NCI-H82 (cell line): ENCODE measurements around the gene CEP78.
"Not testable (repeated sequence)": the region's sequence is repeated elsewhere in the genome, so short reads cannot be mapped to it uniquely, and the experiment has no call there.

Experiments used
- DNase-seq: peaks from one replicate; lab custom pipeline; 2025; lab: John Stamatoyannopoulos, UW

CEP78 gene

DNA sequence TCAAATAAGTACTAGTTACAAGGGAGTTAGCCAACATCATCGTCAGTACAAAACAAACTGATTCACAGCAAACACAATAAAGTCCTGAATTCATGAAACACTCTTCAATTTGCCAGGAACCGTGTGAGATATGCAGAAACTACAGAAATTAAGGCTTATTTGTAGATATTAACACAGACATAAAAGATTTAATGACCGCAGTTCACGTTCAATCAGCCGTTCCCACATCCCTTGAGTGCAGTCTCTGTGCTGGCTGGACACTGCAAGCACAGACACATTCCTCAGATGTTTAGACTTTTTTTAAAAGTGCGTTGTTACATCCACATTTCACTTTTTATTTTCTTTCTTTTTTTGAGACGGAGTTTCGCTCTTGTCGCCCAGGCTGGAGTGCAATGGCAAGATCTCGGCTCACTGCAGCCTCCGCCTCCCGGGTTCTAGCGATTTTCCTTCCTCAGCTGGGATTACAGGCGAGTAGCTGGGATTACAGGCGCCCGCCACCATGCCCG lies 566 bp upstream of the CEP78 start:
- DNase-seq: no peak

DNA sequence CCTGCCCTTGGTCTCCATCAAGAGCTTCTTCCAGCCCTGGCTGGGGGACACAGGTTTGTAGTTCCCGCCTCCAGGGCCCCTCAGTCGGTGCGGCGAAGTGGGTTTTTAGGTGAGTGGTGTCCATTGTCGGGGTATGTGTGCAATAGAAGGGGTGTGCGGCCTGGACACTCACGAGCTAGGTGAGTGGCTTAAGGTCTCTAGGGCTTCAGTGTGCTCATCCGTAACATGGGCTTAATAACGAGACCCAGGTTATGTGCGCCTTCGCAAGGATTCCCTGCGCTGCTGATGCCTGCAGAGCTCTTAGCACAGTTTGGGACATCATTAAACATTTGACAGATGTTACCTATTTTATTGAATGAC lies 656 bp downstream of the CEP78 start:
- DNase-seq: peak; percentile 72

GRCh38 chr9:78238046-78239038 lies 2.5 kb downstream of the CEP78 start:
- no peak for DNase-seq

DNA sequence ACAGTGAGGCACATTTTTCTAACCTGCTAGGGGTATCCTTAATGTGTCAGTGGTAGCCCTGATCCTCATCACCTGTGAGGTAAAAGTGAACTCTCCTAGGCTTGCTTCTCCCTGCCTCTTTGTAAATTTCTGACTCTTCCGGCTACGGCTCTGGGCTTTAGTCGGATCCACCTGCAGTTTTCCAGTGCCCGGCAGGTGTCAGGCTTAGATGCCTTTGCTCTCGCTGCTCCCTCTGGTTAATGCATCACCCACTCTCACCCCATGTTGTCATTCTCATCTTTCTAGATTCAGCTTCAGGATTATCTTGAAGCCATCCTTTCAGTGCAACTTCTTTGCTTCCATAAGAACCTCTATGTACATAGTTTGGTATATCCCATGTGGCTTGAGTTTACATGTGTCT lies 3.6 kb downstream of the CEP78 start:
- peak; percentile 2 for DNase-seq

GRCh38 chr9:78242041-78242440 lies 6.2 kb downstream of the CEP78 start:
- no peak for DNase-seq

- DNase-seq: no peak
These were observed 7.3 kb downstream of the CEP78 start for GRCh38 chr9:78243130-78243529.

DNA sequence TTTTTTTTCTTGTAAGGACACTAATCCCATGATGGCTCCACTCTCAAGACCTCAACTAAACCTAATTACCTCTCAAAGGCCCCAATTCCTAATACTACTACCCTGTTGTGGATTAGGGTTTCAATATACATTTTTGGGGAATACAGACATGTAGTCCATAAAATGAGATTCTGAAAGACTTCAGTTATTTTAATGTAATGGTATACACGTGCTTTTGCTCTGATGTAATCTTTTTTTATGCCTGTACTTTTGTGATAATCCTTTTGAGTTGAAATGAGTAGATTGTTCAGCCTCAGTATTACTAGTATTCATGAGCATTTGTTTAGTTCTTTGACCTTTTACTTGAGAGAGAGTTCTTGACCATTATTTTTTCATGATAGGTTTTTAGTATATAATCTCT lies 9.5 kb downstream of the CEP78 start:
- peak; percentile 42 for DNase-seq

DNA sequence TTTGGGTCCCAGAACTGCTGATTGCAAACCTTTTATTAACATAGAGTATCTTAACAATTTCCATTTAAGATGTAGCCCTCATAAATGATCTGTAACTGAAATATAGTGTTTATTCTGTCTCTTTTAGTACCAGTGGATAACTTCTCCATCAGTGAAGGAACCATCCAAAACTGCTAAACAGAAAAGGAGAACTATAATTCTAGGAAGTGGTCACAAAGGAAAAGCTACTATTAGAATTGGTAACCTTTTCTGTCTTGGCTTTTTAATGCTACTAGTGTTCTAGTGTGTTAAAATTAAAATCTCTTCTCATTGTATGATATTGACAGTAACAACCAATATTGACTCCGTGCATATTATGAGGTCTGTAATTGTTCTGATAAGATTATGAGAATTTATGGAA lies 12.8 kb downstream of the CEP78 start:
- DNase-seq: no peak

DNA sequence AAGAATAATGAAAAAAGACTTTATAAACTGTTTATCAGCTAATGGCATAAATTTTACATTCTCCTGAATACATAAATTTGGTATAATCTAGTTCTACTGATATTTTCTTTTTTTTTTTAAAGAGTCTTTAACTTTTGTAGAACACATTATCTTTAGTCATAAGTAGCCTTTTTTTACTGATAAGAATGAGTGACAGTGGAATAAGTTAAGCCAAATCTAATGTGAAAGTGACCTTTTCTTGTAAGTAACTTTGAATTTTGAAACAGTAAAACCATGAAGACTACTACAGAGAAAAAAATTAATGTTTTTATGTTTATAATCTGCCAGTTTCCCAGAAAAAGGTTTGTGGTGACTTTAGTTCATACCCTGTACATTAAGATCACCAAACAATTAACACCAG lies 13.7 kb downstream of the CEP78 start:
- no peak for DNase-seq

- DNase-seq: no peak
These were observed 16.7 kb downstream of the CEP78 start for GRCh38 chr9:78252616-78253015.

- no peak for DNase-seq
These were observed 17.4 kb downstream of the CEP78 start for GRCh38 chr9:78253285-78253684.

DNA sequence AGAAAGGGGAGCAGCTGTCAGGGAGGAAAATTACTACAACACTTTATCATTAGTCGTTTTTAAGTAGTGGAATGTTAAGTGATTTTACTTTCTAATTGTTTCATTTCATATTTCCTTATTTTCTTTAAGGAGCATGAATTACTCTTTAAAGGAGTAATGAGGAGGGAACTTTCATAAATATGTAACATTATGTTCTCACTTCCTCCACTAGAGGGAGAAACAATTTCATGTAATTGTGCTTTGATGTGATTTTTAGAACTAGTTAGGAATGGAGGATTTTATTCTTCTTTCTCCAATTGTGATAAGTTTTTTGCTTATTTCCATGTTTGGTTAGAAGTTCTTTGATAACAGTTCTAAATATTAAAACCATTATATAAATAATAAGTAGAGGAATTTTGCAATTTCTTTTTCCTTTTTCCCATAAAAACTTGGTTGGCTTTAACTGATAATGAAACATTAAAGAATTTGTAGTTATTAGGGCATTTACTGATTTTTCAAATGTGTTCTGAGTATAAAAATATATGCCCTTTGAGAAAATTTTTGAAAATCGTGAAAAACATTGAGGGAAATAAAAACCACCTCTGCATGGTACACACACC lies 25.6 kb downstream of the CEP78 start:
- peak; percentile 26 for DNase-seq

DNA sequence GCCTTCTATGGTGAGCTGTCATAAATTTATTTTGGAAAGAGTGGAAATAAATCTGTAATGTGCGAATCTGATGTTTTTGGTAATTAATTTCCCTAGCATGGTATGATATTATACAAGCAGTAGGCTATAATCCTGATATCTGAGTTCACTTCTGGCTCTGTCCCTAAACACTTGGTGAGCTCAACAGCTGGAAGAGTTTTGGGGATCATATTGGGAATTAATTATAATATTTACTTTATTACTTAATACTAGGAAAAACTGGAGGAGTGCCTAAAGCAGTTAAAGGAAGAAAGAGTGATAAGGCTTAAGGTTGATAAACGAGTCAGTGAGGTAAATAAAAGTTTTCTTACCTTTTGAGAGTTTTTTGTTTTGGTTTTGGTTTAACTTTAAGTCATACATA lies 26.8 kb downstream of the CEP78 start:
- DNase-seq: no peak

GRCh38 chr9:78267889-78268288 lies 32.0 kb downstream of the CEP78 start:
- no peak for DNase-seq

DNA sequence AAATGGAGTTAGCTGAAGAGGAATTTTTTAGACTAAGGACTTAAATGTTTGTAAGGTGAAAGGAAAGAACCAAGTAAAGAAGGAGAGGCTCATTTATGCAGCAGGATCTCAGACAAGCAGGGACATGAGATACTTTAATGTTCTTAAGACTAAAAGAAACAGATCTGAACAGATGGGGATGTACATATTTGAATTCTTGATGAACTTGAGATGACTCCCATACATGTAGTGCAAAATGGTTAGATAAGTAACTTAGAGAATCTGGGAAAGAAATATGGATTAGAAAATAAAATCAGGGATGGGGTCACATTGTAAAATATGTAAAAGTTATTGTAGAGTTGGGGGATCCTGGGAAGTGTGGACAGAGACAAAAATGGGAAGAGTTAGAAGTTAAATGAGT lies 33.9 kb downstream of the CEP78 start:
- DNase-seq: no peak

DNA sequence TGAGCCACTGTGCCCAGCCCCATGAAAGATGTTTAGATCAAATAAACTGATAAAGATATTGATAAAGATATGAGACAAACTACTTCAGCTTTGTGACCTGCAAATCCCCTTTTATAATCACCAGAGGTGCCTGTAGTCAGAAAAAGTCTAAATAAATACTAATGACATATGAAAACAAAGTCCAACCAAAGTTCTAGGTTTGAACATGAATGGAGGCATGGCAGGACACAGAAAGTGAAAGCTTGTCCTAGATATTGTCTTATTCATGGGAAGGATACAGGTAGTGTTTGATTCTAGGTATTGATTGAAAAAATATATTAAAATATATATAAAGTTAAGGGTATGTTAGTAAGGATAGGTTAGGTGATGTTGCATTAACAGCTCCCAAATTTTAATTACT lies 36.4 kb downstream of the CEP78 start:
- no peak for DNase-seq

DNA sequence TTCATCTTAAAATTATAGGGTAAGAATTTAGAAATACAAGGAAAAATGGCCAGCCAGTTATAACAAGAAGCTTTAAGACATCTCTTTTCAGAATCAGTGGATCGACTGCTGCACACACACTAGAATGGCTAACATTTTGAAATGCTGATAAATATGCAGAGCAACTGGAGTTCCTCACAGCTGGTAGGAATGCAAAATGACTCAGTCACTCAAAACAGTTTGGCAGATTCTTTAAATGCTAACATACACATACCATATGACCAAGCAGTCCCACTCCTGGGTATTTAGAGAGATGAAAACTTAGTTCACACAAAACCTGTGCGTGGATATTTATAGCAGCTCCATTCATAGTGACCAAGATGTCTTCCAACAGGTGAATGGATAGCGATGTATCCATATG lies 37.9 kb downstream of the CEP78 start:
- no peak for DNase-seq

DNA sequence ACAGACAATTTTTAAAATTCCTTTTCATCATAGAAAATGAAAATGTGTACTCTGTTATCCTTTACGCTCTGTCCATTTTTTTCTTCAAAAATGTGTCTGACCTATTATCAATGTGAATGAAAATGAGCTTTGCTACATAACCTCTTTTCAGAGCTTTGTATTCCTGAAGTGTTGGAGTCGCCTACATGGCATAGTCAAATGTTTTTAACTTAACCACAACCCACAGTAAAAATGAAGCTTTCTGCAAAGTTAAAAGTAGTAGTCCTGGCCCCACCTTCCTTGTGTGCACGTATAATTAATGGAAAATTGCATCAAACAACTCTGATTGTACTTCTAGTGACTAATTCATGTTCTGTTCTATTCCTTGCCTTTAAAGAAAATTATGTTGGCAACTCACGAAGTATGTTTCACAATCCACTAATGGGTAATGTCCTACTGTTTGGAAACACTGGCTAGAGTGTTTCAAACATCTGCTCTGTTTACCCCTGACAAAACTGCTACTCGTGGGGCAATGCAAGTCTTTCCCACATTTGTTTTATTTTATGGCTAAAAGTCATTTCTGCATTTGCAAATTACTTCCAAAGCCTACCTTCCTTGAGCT lies 42.4 kb downstream of the CEP78 start:
- no peak for DNase-seq

DNA sequence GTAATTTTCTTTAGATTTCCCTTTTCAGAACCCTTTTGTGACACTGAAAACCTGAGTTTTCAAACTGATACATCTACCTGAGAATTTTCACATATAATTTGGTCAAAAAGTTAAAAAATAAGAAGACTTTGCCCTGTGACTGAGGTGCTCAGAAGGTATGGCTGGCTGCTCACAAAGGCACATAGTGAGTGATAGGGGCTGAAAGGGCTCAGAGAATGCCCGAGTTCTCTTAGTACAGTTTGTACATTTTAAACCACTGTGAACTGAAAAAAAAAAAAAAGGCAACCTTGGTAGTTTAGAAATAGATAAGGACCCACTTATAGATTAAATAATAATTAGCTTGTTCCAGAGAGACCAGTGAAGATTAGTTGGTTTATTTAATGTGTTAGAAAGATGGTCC lies 42.9 kb downstream of the CEP78 start:
- DNase-seq: no peak

DNA sequence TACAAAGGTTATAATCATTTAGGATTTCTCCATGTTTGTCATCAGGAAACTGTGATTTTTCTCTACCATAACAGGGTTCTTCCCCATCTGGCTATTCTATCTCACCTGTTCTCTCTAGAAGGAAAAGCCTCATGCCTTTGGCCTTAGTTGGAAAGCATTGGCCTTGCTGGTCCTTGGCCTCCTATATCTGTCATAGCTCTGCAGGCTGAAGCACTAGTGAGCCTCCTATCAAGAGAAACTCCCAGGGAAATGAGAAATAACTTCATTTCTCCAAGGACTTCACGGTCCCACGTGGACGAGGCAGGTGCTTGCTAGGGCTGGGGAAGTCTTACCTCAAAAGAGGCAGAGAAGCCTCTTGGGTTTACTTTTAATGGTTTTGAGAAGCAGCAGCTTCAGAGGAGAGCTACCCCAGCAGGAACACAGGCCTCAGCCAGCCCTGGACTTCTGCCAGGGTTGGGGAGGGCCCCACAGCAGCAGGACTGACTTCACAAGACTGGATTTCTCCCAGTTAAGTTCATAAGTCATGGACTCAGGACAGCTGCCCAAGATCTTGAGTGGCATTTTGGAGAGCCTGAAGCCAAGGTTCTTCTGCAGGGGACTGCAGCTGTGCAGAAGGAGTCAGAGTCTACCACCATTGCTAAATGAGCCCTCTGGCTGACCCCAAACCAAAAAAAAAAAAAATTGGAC lies 45.2 kb downstream of the CEP78 start:
- DNase-seq: no peak

- DNase-seq: not testable (repeated sequence)
These were observed 48.3 kb downstream of the CEP78 start for GRCh38 chr9:78284181-78284580.

- no peak for DNase-seq
These were observed 50.2 kb downstream of the CEP78 start for GRCh38 chr9:78286125-78286524.
